AG09319 (cell line): Measurements from ENCODE around the gene ASPSCR1.

Experiments used
- DNase-seq: peaks from one replicate; pipeline ENCODE4 v3.0.0-alpha.2; 2010; ENCODE audit warnings: low read depth; ENCODE audit errors: extremely low read depth
- TF ChIP-seq, protein P1 (sequence below): IDR thresholded peaks from 2 replicates; pipeline ENCODE4 v1.5.1; 2011; ENCODE audit warnings: low read depth, mild to moderate bottlenecking, inconsistent platforms, low read length, moderate library complexity

The ASPSCR1 gene

DNA sequence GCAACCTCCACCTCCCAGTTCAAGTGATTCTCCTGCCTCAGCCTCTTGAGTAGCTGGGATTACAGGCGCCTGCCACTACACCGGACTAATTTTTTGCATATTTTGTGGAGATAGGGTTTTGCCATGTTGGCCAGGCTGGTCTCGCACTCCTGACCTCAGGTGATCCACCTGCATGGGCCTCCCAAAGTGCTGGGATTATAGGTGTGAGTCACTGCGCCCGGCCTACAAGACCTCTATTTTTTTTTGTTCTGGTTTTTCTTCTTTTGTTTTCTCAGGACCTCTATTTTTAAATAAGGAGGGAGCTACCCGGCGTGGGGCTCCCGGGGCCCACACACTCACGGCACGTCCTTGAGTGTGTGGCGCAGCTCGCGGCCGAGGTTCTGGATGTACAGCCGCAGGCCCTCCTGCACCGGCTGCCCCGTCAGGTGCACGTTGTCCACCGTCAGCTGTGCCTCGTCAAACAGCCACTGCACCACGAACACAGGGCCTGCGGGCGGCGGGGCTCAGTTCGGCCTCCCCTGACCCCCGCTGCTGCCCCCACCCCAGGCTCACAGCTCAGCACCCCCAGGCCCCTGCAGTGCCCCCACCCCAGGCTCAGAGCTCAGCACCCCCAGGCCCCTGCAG, 22.3 kb upstream of the ASPSCR1 start:
- TF ChIP-seq, protein P1, sequence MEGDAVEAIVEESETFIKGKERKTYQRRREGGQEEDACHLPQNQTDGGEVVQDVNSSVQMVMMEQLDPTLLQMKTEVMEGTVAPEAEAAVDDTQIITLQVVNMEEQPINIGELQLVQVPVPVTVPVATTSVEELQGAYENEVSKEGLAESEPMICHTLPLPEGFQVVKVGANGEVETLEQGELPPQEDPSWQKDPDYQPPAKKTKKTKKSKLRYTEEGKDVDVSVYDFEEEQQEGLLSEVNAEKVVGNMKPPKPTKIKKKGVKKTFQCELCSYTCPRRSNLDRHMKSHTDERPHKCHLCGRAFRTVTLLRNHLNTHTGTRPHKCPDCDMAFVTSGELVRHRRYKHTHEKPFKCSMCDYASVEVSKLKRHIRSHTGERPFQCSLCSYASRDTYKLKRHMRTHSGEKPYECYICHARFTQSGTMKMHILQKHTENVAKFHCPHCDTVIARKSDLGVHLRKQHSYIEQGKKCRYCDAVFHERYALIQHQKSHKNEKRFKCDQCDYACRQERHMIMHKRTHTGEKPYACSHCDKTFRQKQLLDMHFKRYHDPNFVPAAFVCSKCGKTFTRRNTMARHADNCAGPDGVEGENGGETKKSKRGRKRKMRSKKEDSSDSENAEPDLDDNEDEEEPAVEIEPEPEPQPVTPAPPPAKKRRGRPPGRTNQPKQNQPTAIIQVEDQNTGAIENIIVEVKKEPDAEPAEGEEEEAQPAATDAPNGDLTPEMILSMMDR, result no peak
- no peak for DNase-seq

- DNase-seq, result no peak
- TF ChIP-seq, protein P1, result no peak
Observed at GRCh38 chr17:81955756-81956544, 21.5 kb upstream of the ASPSCR1 start.

GRCh38 chr17:81956607-81957589, 20.5 kb upstream of the ASPSCR1 start:
- no peak for DNase-seq
- TF ChIP-seq, protein P1, result no peak

DNA sequence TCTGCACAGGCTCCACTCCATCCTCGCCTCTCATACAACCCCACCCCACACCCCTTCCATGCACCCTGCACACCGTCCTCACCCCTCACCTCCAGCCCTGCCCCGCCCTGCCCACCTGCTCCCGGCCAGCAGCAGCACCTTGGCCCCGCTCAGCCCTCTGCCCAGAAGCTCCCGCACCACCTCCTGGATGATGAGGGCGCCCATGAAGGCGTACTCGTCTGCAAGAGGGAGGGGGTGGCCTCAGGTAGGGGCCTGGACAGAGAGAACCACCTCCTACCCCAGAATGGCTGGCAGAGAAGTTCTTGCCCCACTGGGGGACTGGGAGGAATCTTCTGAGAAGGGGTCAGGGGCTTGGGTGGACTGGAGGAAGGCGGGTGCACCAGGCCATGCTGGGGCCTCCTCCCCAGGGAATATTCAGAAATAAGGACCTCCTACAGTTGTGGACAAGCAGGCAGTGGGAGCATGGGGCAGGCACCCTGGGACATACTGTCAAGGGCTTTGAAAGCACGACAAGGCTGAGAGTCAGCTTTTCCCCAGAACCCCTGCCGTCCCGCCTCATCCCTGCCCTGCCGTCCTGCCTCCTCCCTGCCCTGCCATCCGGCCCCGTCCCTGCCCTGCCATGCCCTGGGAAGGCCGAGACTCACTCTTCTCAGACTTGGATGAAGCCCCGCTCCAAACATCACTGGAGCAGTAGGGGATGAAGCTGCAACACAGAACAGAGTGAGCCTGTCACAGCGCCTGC, 19.6 kb upstream of the ASPSCR1 start:
- TF ChIP-seq, protein P1, result no peak
- no peak for DNase-seq

DNA sequence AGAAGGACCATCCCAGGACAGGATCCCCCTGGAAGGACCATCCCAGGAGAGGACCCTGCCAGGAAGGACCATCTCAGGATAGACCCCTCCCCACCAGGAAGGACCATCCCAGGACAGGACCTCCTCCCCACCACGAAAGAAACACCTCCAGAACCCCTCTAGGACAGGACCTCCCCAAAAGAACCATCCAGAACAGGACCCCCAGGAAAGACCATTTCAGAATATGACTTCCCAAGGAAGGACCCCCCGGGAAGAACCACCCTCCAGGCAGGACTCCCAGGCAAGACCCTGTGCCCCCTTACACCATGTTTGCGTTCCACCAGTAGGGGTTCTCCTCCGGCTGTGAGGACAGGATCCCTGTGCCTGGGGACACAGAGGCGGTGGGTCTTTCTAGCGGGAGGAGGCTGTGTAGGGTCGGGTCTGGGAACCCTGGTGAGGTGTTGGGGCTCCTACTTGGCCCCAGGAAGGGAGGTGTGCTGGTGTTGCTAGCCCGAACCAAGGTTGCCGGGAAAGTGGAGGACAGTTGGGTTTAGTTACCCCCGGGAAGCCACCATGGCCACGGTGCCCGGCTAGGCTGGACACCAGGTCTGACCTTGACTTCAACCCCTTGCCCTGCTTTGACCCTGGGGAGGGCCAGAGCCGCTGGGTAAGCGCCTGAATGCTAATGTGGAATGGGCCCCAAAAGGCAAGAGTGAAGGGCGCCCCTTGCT, 18.6 kb upstream of the ASPSCR1 start:
- TF ChIP-seq, protein P1, result no peak

DNA sequence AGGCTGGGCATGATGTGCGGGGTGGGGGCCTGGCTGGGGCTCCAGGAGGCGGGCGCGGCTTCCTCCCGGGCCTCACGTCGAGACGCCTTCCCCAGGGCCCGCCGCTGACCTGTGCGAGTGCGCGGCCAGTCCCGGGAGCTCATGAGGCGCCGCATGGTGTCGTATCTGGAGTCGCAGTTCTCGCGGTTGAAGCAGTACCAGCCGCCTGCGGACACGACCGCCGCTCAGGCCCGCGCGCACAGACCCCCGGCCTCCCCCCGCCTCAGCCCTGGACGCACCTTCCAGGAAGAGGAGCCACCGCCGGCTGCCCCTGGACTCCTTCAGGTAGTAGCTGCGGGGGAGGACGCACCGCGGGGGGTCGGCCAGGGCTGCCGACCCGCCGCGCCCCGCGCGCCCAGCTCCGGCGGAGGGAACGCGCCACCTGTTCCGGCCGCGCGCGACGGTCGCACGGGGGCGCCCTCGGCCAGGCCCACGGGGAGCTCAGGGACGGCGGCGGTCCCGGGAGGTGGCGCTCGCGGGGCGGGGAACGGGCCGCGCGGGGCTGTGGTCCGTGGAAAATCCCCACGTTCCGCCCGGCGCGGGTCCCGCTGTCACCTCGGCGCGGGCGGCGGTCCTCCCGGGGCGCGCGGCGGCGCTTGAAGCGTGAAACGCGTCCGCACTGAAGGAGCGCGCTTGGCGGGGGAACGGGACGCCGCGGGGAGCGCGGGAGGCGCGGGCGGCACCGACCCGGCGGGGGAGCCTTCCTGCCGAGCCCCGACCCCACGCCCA, 17.9 kb upstream of the ASPSCR1 start:
- DNase-seq, result no peak
- TF ChIP-seq, protein P1, result peak; percentile 47

More for the DNA sequence above, 18.6 kb upstream of the ASPSCR1 start:
- no peak for DNase-seq
